GM12864 (cell line): ENCODE data around the gene CATSPERD.
"Not testable (repeated sequence)": the region's sequence is repeated elsewhere in the genome, so short reads cannot be mapped to it uniquely, and the experiment has no call there.

Experiments used
- DNase-seq: peaks from one replicate; pipeline ENCODE4 v3.0.0-alpha.2; 2011; ENCODE audit warnings: low read depth
- H3K4me3 ChIP-seq: 2 replicates; pipeline ENCODE4 v1.5.1; 2011; ENCODE audit warnings: mild to moderate bottlenecking, low read depth, low read length, control low read depth
- TF ChIP-seq, protein P1 (sequence below): IDR thresholded peaks from 2 replicates; pipeline ENCODE4 v1.5.1; 2011; ENCODE audit warnings: low read depth, mild to moderate bottlenecking, moderate library complexity, low read length, control low read depth, inconsistent platforms; ENCODE audit errors: missing control alignments

Gene CATSPERD

DNA sequence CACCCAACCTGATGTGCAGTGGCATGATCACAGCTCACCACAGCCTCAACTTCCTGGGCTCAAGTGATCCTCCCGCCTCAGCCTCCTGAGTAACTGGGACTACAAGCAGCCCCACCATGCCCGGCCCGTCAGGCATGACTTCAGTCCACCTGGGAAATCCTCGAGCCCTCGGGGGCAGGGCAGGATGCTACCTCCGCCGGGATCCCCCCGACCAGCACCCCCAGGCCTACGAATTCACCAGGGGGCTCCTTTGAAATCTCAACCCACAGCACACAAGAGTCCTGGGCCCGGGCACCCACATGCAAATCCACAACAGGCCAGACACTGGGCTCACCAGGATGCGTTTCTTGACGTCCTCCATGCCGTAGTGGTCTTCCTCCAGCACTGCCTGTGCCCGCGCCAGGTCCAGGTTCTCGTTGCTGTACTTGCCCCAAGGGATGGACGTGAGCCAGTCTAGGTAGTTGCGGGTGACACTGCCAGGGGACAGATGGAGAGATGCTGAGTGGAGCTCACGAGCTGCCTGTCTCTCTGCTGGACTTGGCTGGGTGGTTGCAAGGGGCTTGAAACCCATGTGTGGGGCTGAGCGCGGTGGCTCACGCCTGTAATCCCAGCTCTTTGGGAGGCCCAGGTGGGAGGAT, 19.9 kb upstream of the CATSPERD start:
- H3K4me3 ChIP-seq: no peak overlapping the region
- DNase-seq: no peak
- TF ChIP-seq, protein P1, sequence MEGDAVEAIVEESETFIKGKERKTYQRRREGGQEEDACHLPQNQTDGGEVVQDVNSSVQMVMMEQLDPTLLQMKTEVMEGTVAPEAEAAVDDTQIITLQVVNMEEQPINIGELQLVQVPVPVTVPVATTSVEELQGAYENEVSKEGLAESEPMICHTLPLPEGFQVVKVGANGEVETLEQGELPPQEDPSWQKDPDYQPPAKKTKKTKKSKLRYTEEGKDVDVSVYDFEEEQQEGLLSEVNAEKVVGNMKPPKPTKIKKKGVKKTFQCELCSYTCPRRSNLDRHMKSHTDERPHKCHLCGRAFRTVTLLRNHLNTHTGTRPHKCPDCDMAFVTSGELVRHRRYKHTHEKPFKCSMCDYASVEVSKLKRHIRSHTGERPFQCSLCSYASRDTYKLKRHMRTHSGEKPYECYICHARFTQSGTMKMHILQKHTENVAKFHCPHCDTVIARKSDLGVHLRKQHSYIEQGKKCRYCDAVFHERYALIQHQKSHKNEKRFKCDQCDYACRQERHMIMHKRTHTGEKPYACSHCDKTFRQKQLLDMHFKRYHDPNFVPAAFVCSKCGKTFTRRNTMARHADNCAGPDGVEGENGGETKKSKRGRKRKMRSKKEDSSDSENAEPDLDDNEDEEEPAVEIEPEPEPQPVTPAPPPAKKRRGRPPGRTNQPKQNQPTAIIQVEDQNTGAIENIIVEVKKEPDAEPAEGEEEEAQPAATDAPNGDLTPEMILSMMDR: no peak

DNA sequence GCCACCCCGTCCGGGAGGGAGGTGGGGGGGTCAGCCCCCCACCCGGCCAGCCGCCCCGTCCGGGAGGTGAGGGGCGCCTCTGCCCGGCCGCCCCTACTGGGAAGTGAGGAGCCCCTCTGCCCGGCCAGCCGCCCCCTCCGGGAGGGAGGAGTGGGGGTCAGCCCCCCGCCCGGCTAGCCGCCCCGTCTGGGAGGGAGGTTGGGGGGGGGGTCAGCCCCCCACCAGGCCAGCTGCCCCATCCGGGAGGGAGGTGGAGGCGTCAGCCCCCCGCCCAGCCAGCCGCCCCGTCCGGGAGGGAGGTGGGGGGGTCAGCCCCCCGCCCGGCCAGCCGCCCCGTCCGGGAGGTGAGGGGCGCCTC, 18.4 kb upstream of the CATSPERD start:
- not testable (repeated sequence) for H3K4me3 ChIP-seq, DNase-seq

DNA sequence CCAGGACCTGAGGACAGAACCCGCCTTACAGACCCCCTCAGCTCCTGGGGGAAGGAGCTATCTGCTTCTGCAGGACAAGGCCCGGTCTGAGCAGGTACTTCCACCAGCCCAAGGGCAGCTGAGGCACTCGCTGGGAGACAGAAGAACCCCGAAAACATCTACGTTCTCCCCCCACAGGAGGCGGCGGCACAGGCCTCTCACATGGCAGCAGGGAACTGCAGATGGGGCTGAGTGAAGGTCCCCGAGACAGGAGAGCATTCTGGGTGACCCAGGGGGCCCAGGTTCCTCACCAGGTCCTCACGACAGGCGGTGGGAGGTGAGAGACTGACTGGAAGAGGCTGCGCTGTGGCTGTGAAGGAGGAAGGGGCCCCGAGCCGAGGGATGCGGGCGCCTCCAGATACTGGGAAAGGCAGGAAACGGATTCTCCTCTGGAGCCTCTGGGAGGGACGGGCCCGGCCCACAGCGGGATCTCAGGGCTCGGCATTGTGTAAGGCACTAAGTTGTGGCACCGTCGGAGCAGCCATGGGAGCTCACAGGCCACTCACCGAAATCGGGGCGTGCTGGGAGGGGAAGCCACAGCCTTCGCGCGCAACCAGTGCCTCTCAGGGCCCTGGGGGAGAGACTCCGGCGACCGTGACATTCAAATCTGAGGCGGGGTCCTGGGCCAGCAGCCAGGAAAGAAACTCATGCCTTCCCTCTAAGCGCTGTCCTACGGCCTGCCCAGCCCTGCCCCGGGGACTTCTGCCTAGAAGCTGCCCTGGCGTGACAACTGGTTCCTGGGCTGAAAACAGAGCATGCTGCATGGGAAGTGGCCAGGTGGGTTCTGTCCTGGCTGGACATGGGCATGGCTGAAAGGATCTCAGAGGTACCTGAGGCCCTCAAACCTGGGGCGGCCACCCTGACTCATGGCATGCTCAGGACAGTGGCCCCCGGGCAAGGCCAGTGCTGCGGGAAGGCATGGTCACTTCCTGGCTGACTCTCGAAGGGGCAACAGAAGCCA, 16.3 kb upstream of the CATSPERD start:
- DNase-seq: no peak
- no peak overlapping the region for H3K4me3 ChIP-seq
- TF ChIP-seq, protein P1: no peak

DNA sequence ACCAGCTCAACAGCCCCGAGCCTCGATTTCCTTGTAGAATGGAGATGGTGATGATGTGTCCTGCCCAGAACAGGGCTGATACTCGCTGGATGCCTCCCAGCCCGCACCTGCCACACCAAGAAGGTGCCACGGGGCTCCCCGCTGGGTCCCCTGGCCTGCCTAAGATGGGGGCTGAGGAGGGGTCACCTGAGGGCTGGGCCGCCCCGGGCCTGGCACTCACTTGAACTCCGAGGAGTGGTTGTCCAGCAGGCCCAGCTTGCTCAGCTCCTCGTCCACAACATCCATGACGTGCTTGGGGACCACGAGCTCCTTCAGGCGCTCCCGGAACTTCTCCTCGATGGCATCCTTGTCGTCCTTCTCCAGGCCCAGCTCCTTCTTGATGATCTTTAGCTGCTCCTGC, 14.9 kb upstream of the CATSPERD start:
- H3K4me3 ChIP-seq: no peak overlapping the region
- no peak for DNase-seq
- TF ChIP-seq, protein P1: no peak

DNA sequence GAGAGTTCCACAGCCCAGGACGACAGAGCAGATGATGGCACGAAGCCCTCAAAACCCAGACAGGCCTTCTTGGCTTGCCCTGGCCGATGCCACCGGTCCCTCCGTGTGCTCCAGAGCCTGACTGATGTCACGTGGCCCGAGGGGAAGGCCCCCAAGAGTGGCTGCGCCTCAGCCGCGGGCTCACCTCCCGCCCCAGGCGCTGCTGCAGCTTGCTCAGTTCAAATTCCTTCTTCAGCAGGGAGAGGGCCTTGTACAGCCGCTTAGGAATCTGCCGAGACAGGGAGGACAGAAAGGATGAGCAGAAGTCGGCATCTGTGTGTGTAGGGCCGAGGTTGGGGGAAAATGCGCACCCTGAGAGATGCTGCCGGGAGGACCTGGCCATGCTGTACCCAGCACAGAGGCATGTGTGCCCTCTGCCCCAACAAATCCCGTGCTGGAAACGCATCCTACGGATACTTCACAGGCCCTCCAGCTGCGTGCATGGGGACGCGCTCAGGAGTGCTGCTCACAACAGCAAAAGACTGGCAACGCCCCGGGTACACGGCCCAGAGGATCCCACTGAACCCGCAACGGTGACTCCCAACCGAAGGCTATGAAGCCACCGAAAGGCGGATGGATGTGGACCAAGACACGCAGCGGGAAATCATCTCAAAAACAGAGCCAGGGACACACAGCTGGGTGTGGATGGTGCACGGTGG, 13.4 kb upstream of the CATSPERD start:
- TF ChIP-seq, protein P1: no peak
- no peak overlapping the region for H3K4me3 ChIP-seq
- DNase-seq: no peak

DNA sequence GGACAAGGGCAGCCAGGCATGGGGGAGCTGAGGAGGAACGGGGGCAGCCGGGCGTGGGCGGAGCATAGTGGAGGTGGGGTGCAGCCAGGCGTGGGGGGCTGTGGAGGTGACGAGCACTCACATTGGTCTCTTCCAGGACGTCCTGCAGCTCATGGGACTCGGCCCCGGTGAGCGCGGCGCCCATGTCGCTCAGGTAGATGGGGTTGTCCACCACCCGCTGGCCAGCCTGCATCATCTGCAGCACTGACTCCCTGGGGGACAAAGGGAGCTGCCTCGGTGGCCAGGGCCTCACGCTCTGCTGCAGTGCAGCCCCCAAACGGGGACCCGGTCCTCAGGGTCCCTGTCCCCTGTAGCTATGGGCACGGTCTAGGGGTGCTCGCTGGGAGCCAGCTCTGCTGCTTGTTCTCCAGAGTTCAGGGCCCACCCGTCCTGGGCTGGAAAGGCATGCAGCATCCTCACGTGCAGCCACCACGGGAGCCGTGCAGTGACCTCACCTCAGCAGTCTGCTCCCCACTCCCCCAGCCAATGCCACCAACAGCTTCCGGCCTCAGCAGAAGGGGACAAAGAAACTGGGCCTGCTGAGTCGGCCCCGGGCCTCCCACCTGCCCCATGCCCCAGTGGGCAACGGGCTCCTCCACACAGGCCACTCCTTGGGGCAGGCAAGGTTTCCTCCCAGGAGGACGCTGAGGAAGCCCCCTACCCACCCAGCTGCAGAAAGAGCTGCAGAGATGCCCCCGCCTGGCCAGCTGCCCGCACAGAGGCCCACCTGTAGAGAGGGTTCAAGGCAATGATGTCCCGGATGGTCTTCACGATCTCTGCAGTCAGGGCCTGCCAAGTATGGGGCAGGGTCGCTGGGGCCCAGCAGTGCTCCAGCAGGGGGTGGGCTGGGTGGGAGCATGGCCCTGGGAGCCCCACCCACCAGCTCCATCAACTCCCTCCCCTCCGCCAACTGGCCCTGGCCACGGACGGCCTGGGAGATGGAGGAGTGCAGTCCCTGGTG, 12.6 kb upstream of the CATSPERD start:
- DNase-seq: no peak
- TF ChIP-seq, protein P1: no peak
- H3K4me3 ChIP-seq: no peak overlapping the region
